Mucosa of descending colon (tissue), 3 donors: ENCODE data around the gene TRPM7. TPM values are rescaled to one million over a fixed set of nuclear protein-coding genes. Genes with fewer than 3 reads are reported as not detected.

ENCODE experiments used
- ATAC-seq: fragments of 200-7000 bp; cut with Tn5 transposase; one replicate; pipeline ENCODE4 v1.9.1; 2020; ENCODE audit warnings: mild to moderate bottlenecking, moderate library complexity
- DNase-seq, 3 donors: peaks; one replicate each; pipeline ENCODE4 v3.0.0-alpha.2; 2020
- H3K36me3 ChIP-seq: fragments of 200-600 bp; one replicate; pipeline ENCODE4 v1.8.0; 2021; ENCODE audit warnings: low read depth, mild to moderate bottlenecking
- H3K4me1 ChIP-seq: fragments of 200-600 bp; one replicate; pipeline ENCODE4 v1.8.0; 2021; ENCODE audit warnings: low read depth, mild to moderate bottlenecking
- H3K4me3 ChIP-seq: fragments of 200-600 bp; one replicate; pipeline ENCODE4 v1.8.0; 2021; ENCODE audit warnings: mild to moderate bottlenecking
- H3K9me3 ChIP-seq: fragments of 200-600 bp; one replicate; pipeline ENCODE4 v1.8.0; 2021; ENCODE audit warnings: mild to moderate bottlenecking
- CTCF ChIP-seq: fragments of 200-600 bp; IDR thresholded peaks from one replicate; pipeline ENCODE4 v1.8.0; 2022; ENCODE audit warnings: antibody characterized with exemption, mild to moderate bottlenecking
- intact Hi-C, 2 donors: fragments of 100-400 bp; cut with DNase I in 1 of 2; cut with micrococcal nuclease in 1 of 2; formaldehyde crosslinking; loops; one replicate each; pipeline versions ENCODE4 v1.11.0 to v1.11.1; 2022; cut with DNase I, micrococcal nuclease
- total RNA-seq, 3 donors: library from RNA; stranded (reverse); fragmentation: NEBNext Ultra II Directional in 2 of 3; extraction: Animal tissue kit (Norgen Biotek cat#: 25700) in 2 of 3; gene quantifications; one replicate each; pipeline versions ENCODE4 v1.2.1 to v1.2.4, GENCODE V29; 2021 to 2023
- donor health status: DM: no; HTN: no; CAD: no; lungs with moderate emphysema.
- donor health status: DM: no; HTN: no; CAD: no.
- donor health status: DM: no; HTN: yes; CAD: no.

The TRPM7 gene
- total RNA-seq, 3 donors from 2014 or later = 34.7 to 39.7 (median 38.8) TPM

GRCh38 chr15:50519740-50520425 lies 166.7 kb downstream of the TRPM7 start:
- peak in 1 of 3 donors; percentile 17 for DNase-seq
- no peak for TF ChIP-seq CTCF

GRCh38 chr15:50513001-50513400 lies 173.6 kb downstream of the TRPM7 start:
- H3K36me3 ChIP-seq = no peaks in the 10 kb centered on the region
- DNase-seq = no peak
- peaks cover 6% of the 10 kb centered on the region for H3K9me3 ChIP-seq
- no peak for TF ChIP-seq CTCF
- intact Hi-C loops = no loop called here
- no peaks in the 10 kb centered on the region for H3K4me1 ChIP-seq
- H3K4me3 ChIP-seq = no peak overlapping the region
- ATAC-seq = no peak

More at GRCh38 chr15:50519740-50520425, 166.7 kb downstream of the TRPM7 start:
- intact Hi-C loops = no loop called here
- Histone ChIP-seq H3K4me3 (no peak overlapping the region), H3K9me3 (peaks cover 6% of the 10 kb centered on the region), H3K36me3 (no peaks in the 10 kb centered on the region), H3K4me1 (no peaks in the 10 kb centered on the region)
- peak; percentile 73 for ATAC-seq

Other genes starting within 250 kb of the TRPM7 start
- under 1 TPM in 2 of 3 donors, not detected in 1; 0.38 to 0.55 TPM for gene USP50, start 140.1 kb downstream of the TRPM7 start, total RNA-seq
- 100 to 1,000 TPM; 167 to 341 (median 287) TPM for gene SPPL2A, start 78.9 kb upstream of the TRPM7 start, total RNA-seq
- gene AP4E1, start 221.9 kb upstream of the TRPM7 start, total RNA-seq = 10 to 100 TPM in 2 of 3 donors, 1 to 10 TPM in 1; 9.6 to 11.9 (median 11.6) TPM